HepG2 (cell line): ENCODE data around the gene NUAK1. TPM values are rescaled to one million over a fixed set of nuclear protein-coding genes. Genes with fewer than 3 reads are reported as not detected.

Experiments used
- ATAC-seq: fragments of 200-7000 bp; cut with Tn5 transposase; 3 replicates; pipeline ENCODE4 v1.9.1; 2020; ENCODE audit warnings: mild to moderate bottlenecking, moderate library complexity
- BruUV-seq: library from RNA; stranded (reverse); fragments of 400-500 nt; replicated peaks from 2 replicates; lab custom pipeline; 2021; lab: Mats Ljungman, UMichigan
- CTCF ChIA-PET: fragments of 300-600 bp; formaldehyde crosslinking; extraction: SDS; loops from one replicate; lab custom pipeline; 2021; ENCODE audit warnings: low total read pairs, inconsistent platforms, low intra/inter-chr PET ratio; lab: Yijun Ruan, JAX
- POLR2A ChIA-PET: fragments of 350-600 bp; sonication (Branson Sonifier 250); formaldehyde crosslinking; loops from one replicate; lab custom pipeline; 2020; ENCODE audit warnings: antibody characterized with exemption, inconsistent platforms; lab: Yijun Ruan, JAX
- DNase-seq: peaks from one replicate; pipeline ENCODE4 v3.0.0-alpha.2; 2015; ENCODE audit warnings: low spot score
- FAIRE-seq: peaks from 3 replicates; lab custom pipeline; 2011; peaks lifted over from hg19 to GRCh38; lab: Jason Lieb, UNC
- H2AFZ ChIP-seq: one replicate; pipeline ENCODE4 v1.6.1; 2011; ENCODE audit warnings: low read length, inconsistent platforms
- H3K27ac ChIP-seq: fragments of 300-600 bp; 3 replicates; pipeline ENCODE4 v1.8.0; 2011; ENCODE audit warnings: mixed run types, mild to moderate bottlenecking, mixed read lengths, low read length, inconsistent platforms; ENCODE audit not compliant: insufficient read depth; ENCODE audit errors: extremely low read length
- H3K27me3 ChIP-seq, 2 experiments: fragments of 200-600 bp in 1 of 2; 2 replicates in 1 of 2; 3 replicates in 1 of 2; pipeline versions ENCODE4 v1.6.0 to v1.8.0; 2011; ENCODE audit warnings: low read length in 2 of 2, mild to moderate bottlenecking in 2 of 2, moderate library complexity in 2 of 2, inconsistent platforms in 1 of 2; ENCODE audit not compliant: insufficient read depth in 2 of 2, control insufficient read depth in 1 of 2
- H3K36me3 ChIP-seq, 2 experiments: fragments of 200-600 bp in 1 of 2; replicated peaks in 1 of 2; 2 replicates in 1 of 2; 3 replicates in 1 of 2; pipeline versions ENCODE4 v1.5.1 to v1.8.0; 2011; ENCODE audit warnings: low read length in 2 of 2, inconsistent platforms in 1 of 2; ENCODE audit not compliant: insufficient read depth in 2 of 2, control insufficient read depth in 1 of 2
- H3K4me1 ChIP-seq: 2 replicates; pipeline ENCODE4 v1.5.1; 2012; ENCODE audit warnings: low read length, inconsistent platforms; ENCODE audit not compliant: insufficient read depth
- H3K4me2 ChIP-seq: 2 replicates; pipeline ENCODE4 v1.6.0; 2011; ENCODE audit warnings: low read depth, low read length, inconsistent platforms
- H3K4me3 ChIP-seq, 3 experiments: fragments of 200-600 bp in 1 of 3; sonication (generic), shearing (Covaris generic) in 1 of 3; replicated peaks in 1 of 3; 2 replicates each; pipeline ENCODE4 v1.5.1; 2011 to 2016; ENCODE audit warnings: low read length in 3 of 3, inconsistent platforms in 2 of 3, low read depth in 2 of 3, mild to moderate bottlenecking in 2 of 3, control low read depth in 1 of 3, mixed read lengths in 1 of 3; ENCODE audit not compliant: insufficient read depth in 1 of 3
- H3K79me2 ChIP-seq: one replicate; pipeline ENCODE4 v1.6.1; 2011; ENCODE audit warnings: low read length, inconsistent platforms; ENCODE audit not compliant: insufficient read depth
- H3K9ac ChIP-seq: 2 replicates; pipeline ENCODE4 v1.6.0; 2011; ENCODE audit warnings: mild to moderate bottlenecking, low read depth, low read length, inconsistent platforms; ENCODE audit not compliant: insufficient read depth
- H3K9me3 ChIP-seq: 2 replicates; pipeline ENCODE4 v1.5.1; 2012; ENCODE audit warnings: mild to moderate bottlenecking, low read length
- H4K20me1 ChIP-seq: 2 replicates; pipeline ENCODE4 v1.6.0; 2011; ENCODE audit warnings: inconsistent platforms, mild to moderate bottlenecking, low read length, moderate library complexity; ENCODE audit not compliant: insufficient read depth
- FOXP1 ChIP-seq, 2 experiments: fragments of 450-650 bp in 1 of 2; IDR thresholded peaks; 2 replicates each; pipeline ENCODE4 v1.6.1; 2017 to 2018; ENCODE audit warnings: antibody characterized with exemption in 1 of 2
- GATA4 ChIP-seq: sonication (generic); IDR thresholded peaks from 2 replicates; pipeline ENCODE4 v1.6.1; 2016; ENCODE audit warnings: antibody characterized with exemption, low read depth, borderline replicate concordance
- HHEX ChIP-seq: IDR thresholded peaks from 2 replicates; pipeline ENCODE4 v1.6.1; 2016; ENCODE audit warnings: control low read depth
- SRSF4 ChIP-seq: fragments of 200-400 bp; formaldehyde crosslinking; IDR thresholded peaks from one replicate; pipeline ENCODE4 v1.6.1; 2018; ENCODE audit warnings: mild to moderate bottlenecking, low read depth, low read length, moderate library complexity; ENCODE audit not compliant: poor library complexity, severe bottlenecking
- TOE1 ChIP-seq: sonication (generic); formaldehyde crosslinking; IDR thresholded peaks from 2 replicates; pipeline ENCODE4 v1.4.0; 2020; ENCODE audit warnings: mild to moderate bottlenecking, missing genetic modification reagents
- ZNF260 ChIP-seq: sonication (generic); formaldehyde crosslinking; IDR thresholded peaks from 2 replicates; pipeline ENCODE4 v1.4.0; 2020; ENCODE audit warnings: missing genetic modification reagents, low read depth, mild to moderate bottlenecking, borderline replicate concordance
- ZNF496 ChIP-seq: sonication (generic); formaldehyde crosslinking; IDR thresholded peaks from 2 replicates; pipeline ENCODE4 v1.8.1; 2023; ENCODE audit warnings: mild to moderate bottlenecking, moderate library complexity, missing genetic modification reagents; ENCODE audit not compliant: insufficient replicate concordance
- ZNF841 ChIP-seq: sonication (generic); formaldehyde crosslinking; IDR thresholded peaks from 2 replicates; pipeline ENCODE4 v1.8.1; 2023; ENCODE audit warnings: missing genetic modification reagents, borderline replicate concordance
- WGBS: methylation state at CpG from one replicate; pipeline ENCODE4 v1.1.6; 2017; ENCODE audit warnings: low lambda C conversion rate; 5-methylcytosine and 5-hydroxymethylcytosine counted together
- in situ Hi-C: cut with HindIII; loops from 2 replicates; pipeline ENCODE4 v1.10.0; 2017; ENCODE audit warnings: low pct_unique_long_range_greater_than_20kb; ENCODE audit not compliant: extremely low pct_ligation_motif_present
- intact Hi-C: fragments of 100-400 bp; cut with micrococcal nuclease; formaldehyde crosslinking; loops from one replicate; pipeline ENCODE4 v1.10.0; 2022; ENCODE audit not compliant: unreplicated experiment
- polyA plus RNA-seq, 8 experiments: library from polyadenylated mRNA; depleted of rRNA in 3 of 8; stranded (reverse) in 7 of 8; unstranded in 1 of 8; fragments of >200 nt; fragmentation: Illumina TruSeq in 4 of 8; extraction: Trizol in 4 of 8; gene quantifications; 2 replicates each; pipeline versions ENCODE4 v1.2.1 to v1.2.3, GENCODE V29; 2011 to 2016; ENCODE audit warnings: low read depth in 4 of 8, missing spikeins in 1 of 8, mixed read lengths in 1 of 8; ENCODE audit not compliant: insufficient read depth in 1 of 8
- total RNA-seq, 5 experiments: library from RNA; depleted of rRNA; stranded (reverse); fragments of >200 nt; fragmentation: Illumina TruSeq; extraction: Trizol; gene quantifications; 2 replicates each; pipeline ENCODE4 v1.2.3, GENCODE V29; 2016; ENCODE audit warnings: low read depth in 1 of 5
- TF ChIP-seq, protein P1 (sequence below): sonication (generic); formaldehyde crosslinking; IDR thresholded peaks from 2 replicates; pipeline ENCODE4 v1.5.0; 2020; ENCODE audit warnings: mild to moderate bottlenecking, missing genetic modification reagents, borderline replicate concordance
- TF ChIP-seq, protein P2 (sequence below): sonication (generic); formaldehyde crosslinking; IDR thresholded peaks from 2 replicates; pipeline ENCODE4 v1.8.0; 2022; ENCODE audit warnings: missing genetic modification reagents, low read depth, mild to moderate bottlenecking, borderline replicate concordance
- TF ChIP-seq, protein P3 (sequence below): sonication (generic); formaldehyde crosslinking; IDR thresholded peaks from 2 replicates; pipeline ENCODE4 v1.5.0; 2020; ENCODE audit warnings: missing genetic modification reagents, mild to moderate bottlenecking, borderline replicate concordance

Gene NUAK1
- total and polyA plus RNA-seq, 2 of the 13 experiments (the other 11 are each of a cell fraction or from before 2014, with no cell fraction given): 1.7 to 1.9 TPM

DNA sequence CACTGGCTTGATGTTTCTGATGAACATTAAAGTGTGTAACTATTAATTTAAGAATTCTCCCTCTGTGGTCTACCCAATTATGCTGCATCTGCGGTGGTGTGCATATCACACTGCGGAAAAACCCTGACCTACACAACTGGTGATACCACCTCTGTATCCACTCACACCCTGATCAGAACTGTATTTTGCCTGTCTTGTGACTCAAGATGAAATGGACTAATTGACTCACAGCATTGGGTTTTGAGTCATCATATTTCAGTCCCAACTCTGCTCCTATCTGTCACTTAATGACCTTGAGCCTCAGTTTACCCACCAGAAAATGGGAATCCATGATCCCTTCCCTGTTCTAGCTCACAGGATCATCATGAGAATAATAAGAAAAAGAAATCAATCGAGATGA, 65.6 kb downstream of the NUAK1 start:
- no peaks in the 10 kb centered on the region for H3K27me3 ChIP-seq
- 0 out of 5 replicates have a peak, but pooled peaks cover 0 to 2% of the 10 kb centered on the region in 2 experiments for H3K36me3 ChIP-seq
- H2AFZ ChIP-seq: no peak overlapping the region
- ChIA-PET CTCF (no interaction called here), POLR2A (no interaction called here)
- in situ Hi-C loops (no loop called here), intact Hi-C loops (no loop called here)
- ATAC-seq: no peak
- no peaks in the 10 kb centered on the region for H3K9me3 ChIP-seq
- no peak overlapping the region for H3K27ac ChIP-seq
- H3K4me1 ChIP-seq: no peaks in the 10 kb centered on the region
- no peaks in the 10 kb centered on the region for H4K20me1 ChIP-seq
- no TSS peak for BruUV-seq
- WGBS: 82% methylated on average over 3 of the region's 3 CpGs
- H3K4me3 ChIP-seq: no peak overlapping the region
- H3K9ac ChIP-seq: no peak overlapping the region
- no peak for FAIRE-seq
- TF ChIP-seq ZNF496 (CRISPR knock-in tag) (no peak), SRSF4 (no peak), ZNF841 (CRISPR knock-in tag) (no peak), ZNF260 (CRISPR knock-in tag) (no peak), FOXP1 (IDR thresholded peaks at IDR 0.05) (no peak), FOXP1 (CRISPR knock-in tag; IDR thresholded peaks at IDR 0.05) (no peak), TOE1 (no peak), GATA4 (no peak), HHEX (CRISPR knock-in tag) (no peak)
- TF ChIP-seq, protein P1, sequence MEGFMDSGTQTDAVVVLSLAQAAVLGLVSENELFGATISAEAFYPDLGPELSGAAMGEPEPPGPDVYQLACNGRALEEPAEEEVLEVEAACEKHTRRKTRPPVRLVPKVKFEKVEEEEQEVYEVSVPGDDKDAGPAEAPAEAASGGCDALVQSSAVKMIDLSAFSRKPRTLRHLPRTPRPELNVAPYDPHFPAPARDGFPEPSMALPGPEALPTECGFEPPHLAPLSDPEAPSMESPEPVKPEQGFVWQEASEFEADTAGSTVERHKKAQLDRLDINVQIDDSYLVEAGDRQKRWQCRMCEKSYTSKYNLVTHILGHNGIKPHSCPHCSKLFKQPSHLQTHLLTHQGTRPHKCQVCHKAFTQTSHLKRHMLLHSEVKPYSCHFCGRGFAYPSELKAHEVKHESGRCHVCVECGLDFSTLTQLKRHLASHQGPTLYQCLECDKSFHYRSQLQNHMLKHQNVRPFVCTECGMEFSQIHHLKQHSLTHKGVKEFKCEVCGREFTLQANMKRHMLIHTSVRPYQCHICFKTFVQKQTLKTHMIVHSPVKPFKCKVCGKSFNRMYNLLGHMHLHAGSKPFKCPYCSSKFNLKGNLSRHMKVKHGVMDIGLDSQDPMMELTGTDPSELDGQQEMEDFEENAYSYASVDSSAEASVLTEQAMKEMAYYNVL (CRISPR knock-in tag): no peak
- TF ChIP-seq, protein P2, sequence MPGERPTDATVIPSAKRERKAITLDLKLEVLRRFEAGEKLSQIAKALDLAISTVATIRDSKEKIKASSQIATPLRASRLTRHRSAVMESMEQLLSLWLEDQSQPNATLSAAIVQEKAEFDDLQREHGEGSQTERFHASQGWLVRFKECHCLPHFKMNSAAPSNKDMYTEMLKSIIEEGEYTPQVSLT (CRISPR knock-in tag): no peak
- TF ChIP-seq, protein P3, sequence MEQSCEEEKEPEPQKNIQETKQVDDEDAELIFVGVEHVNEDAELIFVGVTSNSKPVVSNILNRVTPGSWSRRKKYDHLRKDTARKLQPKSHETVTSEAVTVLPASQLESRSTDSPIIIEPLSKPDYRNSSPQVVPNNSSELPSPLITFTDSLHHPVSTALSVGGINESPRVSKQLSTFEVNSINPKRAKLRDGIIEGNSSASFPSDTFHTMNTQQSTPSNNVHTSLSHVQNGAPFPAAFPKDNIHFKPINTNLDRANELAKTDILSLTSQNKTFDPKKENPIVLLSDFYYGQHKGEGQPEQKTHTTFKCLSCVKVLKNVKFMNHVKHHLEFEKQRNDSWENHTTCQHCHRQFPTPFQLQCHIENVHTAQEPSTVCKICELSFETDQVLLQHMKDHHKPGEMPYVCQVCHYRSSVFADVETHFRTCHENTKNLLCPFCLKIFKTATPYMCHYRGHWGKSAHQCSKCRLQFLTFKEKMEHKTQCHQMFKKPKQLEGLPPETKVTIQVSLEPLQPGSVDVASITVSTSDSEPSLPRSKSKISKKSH: no peak
- no peak for DNase-seq
- no peak overlapping the region for H3K4me2 ChIP-seq
- H3K79me2 ChIP-seq: no peaks in the 10 kb centered on the region
